Endothelial cell of umbilical vein (primary cell): Measurements from ENCODE around the gene JAML. TPM values are rescaled to one million over a fixed set of nuclear protein-coding genes. Genes with fewer than 3 reads are reported as not detected.

Experiments
- BruUV-seq: library from RNA; stranded (reverse); fragments of 400-500 nt; replicated peaks from 2 replicates; lab custom pipeline; 2021; lab: Mats Ljungman, UMichigan
- CTCF ChIA-PET: fragments of 300-600, 350-600 bp; sonication (Branson Sonifier 250); formaldehyde crosslinking; loops from one replicate; lab custom pipeline; 2021; ENCODE audit warnings: antibody characterized with exemption, inconsistent platforms; lab: Charles Lee
- POLR2A ChIA-PET: fragments of 300-600, 350-600 bp; sonication (Branson Sonifier 250); formaldehyde crosslinking; loops from one replicate; lab custom pipeline; 2021; ENCODE audit warnings: antibody characterized with exemption, inconsistent platforms; lab: Charles Lee
- DNase-seq: peaks from one replicate; pipeline ENCODE4 v3.0.0-alpha.2; 2011; ENCODE audit warnings: low read depth, low spot score
- FAIRE-seq: peaks from 2 replicates; lab custom pipeline; 2011; peaks lifted over from hg19 to GRCh38; lab: Jason Lieb, UNC
- H2AFZ ChIP-seq: 2 replicates; pipeline ENCODE4 v1.6.0; 2012; ENCODE audit warnings: low read depth, low read length, control low read depth, inconsistent platforms
- H3K27ac ChIP-seq: 2 replicates; pipeline ENCODE4 v1.5.1; 2011; ENCODE audit warnings: low read depth, mild to moderate bottlenecking, control low read depth, low read length, moderate library complexity; ENCODE audit not compliant: insufficient read depth
- H3K27me3 ChIP-seq, 2 experiments: 2 replicates each; pipeline versions ENCODE4 v1.6.0 to v1.6.1; 2011; ENCODE audit warnings: low read length in 2 of 2, mixed read lengths in 1 of 2; ENCODE audit not compliant: control insufficient read depth in 2 of 2, insufficient read depth in 2 of 2
- H3K36me3 ChIP-seq, 2 experiments: 2 replicates in 1 of 2; 3 replicates in 1 of 2; pipeline ENCODE4 v1.5.1; 2011; ENCODE audit warnings: low read length in 2 of 2, mild to moderate bottlenecking in 1 of 2, moderate library complexity in 1 of 2; ENCODE audit not compliant: control insufficient read depth in 2 of 2, insufficient read depth in 2 of 2; ENCODE audit errors: extremely low read depth in 1 of 2
- H3K4me1 ChIP-seq: 3 replicates; pipeline ENCODE4 v1.5.1; 2011; ENCODE audit warnings: mild to moderate bottlenecking, low read length; ENCODE audit not compliant: control insufficient read depth, insufficient read depth; ENCODE audit errors: extremely low read depth
- H3K4me2 ChIP-seq: 2 replicates; pipeline ENCODE4 v1.6.1; 2011; ENCODE audit warnings: low read length, control low read depth, mixed read lengths; ENCODE audit not compliant: insufficient read depth
- H3K4me3 ChIP-seq, 3 experiments: fragments of 200-600 bp in 1 of 3; sonication (generic), shearing (Covaris generic) in 1 of 3; replicated peaks in 1 of 3; 2 replicates each; pipeline ENCODE4 v1.5.1; 2011 to 2016; ENCODE audit warnings: control low read depth in 3 of 3, low read length in 3 of 3, mild to moderate bottlenecking in 2 of 3, inconsistent platforms in 1 of 3, low read depth in 1 of 3, moderate library complexity in 1 of 3; ENCODE audit not compliant: insufficient read depth in 1 of 3
- H3K79me2 ChIP-seq: 2 replicates; pipeline ENCODE4 v1.6.0; 2012; ENCODE audit warnings: low read length, inconsistent platforms; ENCODE audit not compliant: control insufficient read depth, insufficient read depth
- H3K9ac ChIP-seq: replicated peaks from 2 replicates; pipeline ENCODE3; 2011; ENCODE audit warnings: low read length, control low read depth; ENCODE audit not compliant: insufficient read depth; ENCODE audit errors: extremely low read depth
- H3K9me1 ChIP-seq: replicated peaks from 3 replicates; pipeline ENCODE4 v1.6.0; 2011; ENCODE audit warnings: mild to moderate bottlenecking, low read length; ENCODE audit not compliant: control insufficient read depth, insufficient read depth; ENCODE audit errors: extremely low read depth
- H3K9me3 ChIP-seq: replicated peaks from 2 replicates; pipeline ENCODE4 v1.5.1; 2012; ENCODE audit warnings: low read length, inconsistent platforms; ENCODE audit not compliant: control insufficient read depth, insufficient read depth
- H4K20me1 ChIP-seq: replicated peaks from 2 replicates; pipeline ENCODE3; 2011; ENCODE audit warnings: mild to moderate bottlenecking, low read length; ENCODE audit not compliant: control insufficient read depth, insufficient read depth; ENCODE audit errors: extremely low read depth
- CTCF ChIP-seq, 2 donors: IDR thresholded peaks; 1 replicate in 1 of 2; 2 replicates in 1 of 2; pipeline ENCODE4 v1.5.1; 2011; ENCODE audit warnings: low read length in 2 of 2, mild to moderate bottlenecking in 2 of 2, moderate library complexity in 2 of 2, control low read depth in 1 of 2, inconsistent platforms in 1 of 2, low read depth in 1 of 2; ENCODE audit not compliant: insufficient read depth in 1 of 2; ENCODE audit errors: extremely low read depth in 1 of 2
- EZH2 ChIP-seq: IDR thresholded peaks from 2 replicates; pipeline ENCODE4 v1.6.1; 2012; ENCODE audit warnings: borderline replicate concordance, low read depth, mild to moderate bottlenecking, moderate library complexity, low read length, inconsistent platforms; ENCODE audit not compliant: severe bottlenecking
- FOS ChIP-seq: IDR thresholded peaks from 2 replicates; pipeline ENCODE4 v1.6.1; 2011; ENCODE audit warnings: mild to moderate bottlenecking, low read length, moderate library complexity, borderline replicate concordance; ENCODE audit not compliant: insufficient read depth
- GATA2 ChIP-seq: IDR thresholded peaks from 2 replicates; pipeline ENCODE4 v1.7.0; 2011; ENCODE audit warnings: low read depth, mild to moderate bottlenecking, moderate library complexity, mixed read lengths, low read length; ENCODE audit not compliant: insufficient read length, insufficient read depth
- JUN ChIP-seq: IDR thresholded peaks from 2 replicates; pipeline ENCODE4 v1.6.1; 2011; ENCODE audit warnings: borderline replicate concordance, low read depth; ENCODE audit not compliant: insufficient read length, insufficient read depth
- MYC ChIP-seq: IDR thresholded peaks from one replicate; pipeline ENCODE4 v1.6.1; 2011; ENCODE audit warnings: mild to moderate bottlenecking, low read depth, low read length
- POLR2A ChIP-seq: IDR thresholded peaks from 2 replicates; pipeline ENCODE4 v1.6.1; 2012; ENCODE audit warnings: low read depth, mild to moderate bottlenecking, control low read depth, low read length
- POLR2AphosphoS5 ChIP-seq: IDR thresholded peaks from 2 replicates; pipeline ENCODE4 v1.6.1; 2012; ENCODE audit warnings: low read depth, mild to moderate bottlenecking, control low read depth, low read length, moderate library complexity; ENCODE audit not compliant: insufficient read depth
- dilution Hi-C: fragments of 300-500 bp; cut with MboI; formaldehyde crosslinking; loops from one replicate; pipeline ENCODE4 v1.15.0; 2019; ENCODE audit warnings: low sequenced_read_pairs; ENCODE audit not compliant: extremely low pct_ligation_motif_present
- intact Hi-C: fragments of 100-400 bp; cut with micrococcal nuclease; formaldehyde crosslinking; loops from one replicate; pipeline ENCODE4 v1.10.0; 2022
- polyA plus RNA-seq, 4 experiments: library from polyadenylated mRNA; depleted of rRNA in 3 of 4; stranded (reverse) in 3 of 4; unstranded in 1 of 4; fragments of >200 nt; gene quantifications; 2 replicates each; pipeline versions ENCODE4 v1.2.1 to v1.2.3, GENCODE V29; 2011 to 2012; ENCODE audit warnings: missing spikeins in 1 of 4
- total RNA-seq: library from RNA; stranded (reverse); gene quantifications from 2 replicates; pipeline ENCODE4 v1.2.3, GENCODE V29; 2021
- TF ChIP-seq, protein P1 (sequence below): IDR thresholded peaks from 2 replicates; pipeline ENCODE4 v1.6.1; 2011; ENCODE audit not compliant: insufficient read depth, insufficient read length

The JAML gene
- total and polyA plus RNA-seq, 2 donors (not counting 3 experiments of a cell fraction or from before 2014, with no cell fraction given), result 0.04 to 0.35 TPM

GRCh38 chr11:118251858-118252652, 27.2 kb upstream of the JAML start, which contains the start of gene MPZL3:
Gene MPZL3, minus strand, starts transcription at chr11:118252365. Its CDS starts 71 bp downstream, at chr11:118252294.
- peak within 1 kb of the TSS; percentile 80 for H3K4me2 ChIP-seq
- dilution Hi-C loops, result no loop called here
- H3K79me2 ChIP-seq, result no peaks in the 10 kb centered on the region
- DNase-seq (peak; percentile 78), FAIRE-seq (peak; percentile 38)
- no peaks in the 10 kb centered on the region for H4K20me1 ChIP-seq
- peak within 1 kb of the TSS; percentile 62 for H3K27ac ChIP-seq
- no peaks in the 10 kb centered on the region for H3K27me3 ChIP-seq
- intact Hi-C loops, result loop anchor here (1.0 kb wide), 2 partner anchors 11 to 23 kb away; no protein-coding TSS in a partner anchor
- H3K4me3 ChIP-seq, result peak within 1 kb of the TSS; percentile 40 to 95 (median 85)
- H3K4me1 ChIP-seq, result peaks cover 15% of the 10 kb centered on the region
- ChIA-PET CTCF (interaction anchor here (0.6 to 4.4 kb wide), 6 partner anchors 10 to 54 kb away, joined by 3 to 23 read pairs (median 4); no protein-coding TSS in a partner anchor), POLR2A (no interaction called here)
- H3K9me1 ChIP-seq, result no peaks in the 10 kb centered on the region
- peaks cover 0 to 2% of the 10 kb centered on the region in 2 experiments for H3K36me3 ChIP-seq
- TF ChIP-seq MYC (no peak), JUN (peak; percentile 42), POLR2AphosphoS5 (peak; percentile 62), POLR2A (peak; percentile 66)
- no peaks in the 10 kb centered on the region for H3K9me3 ChIP-seq
- H3K9ac ChIP-seq, result peak within 1 kb of the TSS; percentile 67
- BruUV-seq, result TSS peak; percentile 88
- peak within 1 kb of the TSS; percentile 97 for H2AFZ ChIP-seq

- no peak overlapping the region for H3K4me2 ChIP-seq
- peak overlapping the region; percentile 30 for H2AFZ ChIP-seq
- H3K9me3 ChIP-seq, result no peaks in the 10 kb centered on the region
- ChIA-PET POLR2A (no interaction called here), CTCF (interaction anchor here (0.9 to 2.9 kb wide), 3 partner anchors 16 to 48 kb away, joined by 3 to 23 read pairs (median 5); no protein-coding TSS in a partner anchor)
- dilution Hi-C loops (no loop called here), intact Hi-C loops (no loop called here)
- peak; percentile 64 for DNase-seq
- H4K20me1 ChIP-seq, result no peaks in the 10 kb centered on the region
- BruUV-seq, result no TSS peak
- no peaks in the 10 kb centered on the region for H3K9me1 ChIP-seq
- peak overlapping the region; percentile 22 for H3K27ac ChIP-seq
- peaks cover 27% of the 10 kb centered on the region for H3K4me1 ChIP-seq
- no peaks in the 10 kb centered on the region for H3K36me3 ChIP-seq
- TF ChIP-seq EZH2 (no peak), CTCF (IDR thresholded peaks at IDR 0.05; ENCODE audit: extremely low read depth in 1 of 2, insufficient read depth in 1 of 2, low read depth in 1 of 2, low read length in 2 of 2) (no peak), POLR2AphosphoS5 (no peak), MYC (no peak), JUN (no peak), POLR2A (no peak), GATA2 (no peak), FOS (no peak)
- TF ChIP-seq, protein P1, sequence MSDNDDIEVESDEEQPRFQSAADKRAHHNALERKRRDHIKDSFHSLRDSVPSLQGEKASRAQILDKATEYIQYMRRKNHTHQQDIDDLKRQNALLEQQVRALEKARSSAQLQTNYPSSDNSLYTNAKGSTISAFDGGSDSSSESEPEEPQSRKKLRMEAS, result no peak
- no peaks in the 10 kb centered on the region for H3K27me3 ChIP-seq
- no peak overlapping the region for H3K4me3 ChIP-seq
- no peak for FAIRE-seq
- no peak overlapping the region for H3K9ac ChIP-seq
- H3K79me2 ChIP-seq, result no peaks in the 10 kb centered on the region
These were observed 22.2 kb upstream of the JAML start for GRCh38 chr11:118247041-118247440.
